ENCODE results near the gene TLE3. TPM values are rescaled to one million over a fixed set of nuclear protein-coding genes. Genes with fewer than 3 reads are reported as not detected.
A peak's percentile ranks its signal among the peaks of the same experiment; 100 is the strongest.

Gene TLE3
- total and polyA plus RNA-seq, 2 of the 13 experiments (the other 11 are each of a cell fraction or from before 2014, with no cell fraction given): 11.9 to 13.8 TPM

- TF ChIP-seq DMTF1 (CRISPR knock-in tag; IDR thresholded peaks at IDR 0.05) (no peak), HNF4A (CRISPR knock-in tag; IDR thresholded peaks at IDR 0.05) (peak; percentile 85)
- TF ChIP-seq, protein P1, sequence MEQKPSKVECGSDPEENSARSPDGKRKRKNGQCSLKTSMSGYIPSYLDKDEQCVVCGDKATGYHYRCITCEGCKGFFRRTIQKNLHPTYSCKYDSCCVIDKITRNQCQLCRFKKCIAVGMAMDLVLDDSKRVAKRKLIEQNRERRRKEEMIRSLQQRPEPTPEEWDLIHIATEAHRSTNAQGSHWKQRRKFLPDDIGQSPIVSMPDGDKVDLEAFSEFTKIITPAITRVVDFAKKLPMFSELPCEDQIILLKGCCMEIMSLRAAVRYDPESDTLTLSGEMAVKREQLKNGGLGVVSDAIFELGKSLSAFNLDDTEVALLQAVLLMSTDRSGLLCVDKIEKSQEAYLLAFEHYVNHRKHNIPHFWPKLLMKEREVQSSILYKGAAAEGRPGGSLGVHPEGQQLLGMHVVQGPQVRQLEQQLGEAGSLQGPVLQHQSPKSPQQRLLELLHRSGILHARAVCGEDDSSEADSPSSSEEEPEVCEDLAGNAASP (CRISPR knock-in tag; IDR thresholded peaks at IDR 0.05; ENCODE audit: borderline replicate concordance): peak; percentile 80; the same call in 1 of the 2 replicates
Measured at GRCh38 chr15:70127288-70127746, 29.6 kb upstream of the TLE3 start (continued).

DNA sequence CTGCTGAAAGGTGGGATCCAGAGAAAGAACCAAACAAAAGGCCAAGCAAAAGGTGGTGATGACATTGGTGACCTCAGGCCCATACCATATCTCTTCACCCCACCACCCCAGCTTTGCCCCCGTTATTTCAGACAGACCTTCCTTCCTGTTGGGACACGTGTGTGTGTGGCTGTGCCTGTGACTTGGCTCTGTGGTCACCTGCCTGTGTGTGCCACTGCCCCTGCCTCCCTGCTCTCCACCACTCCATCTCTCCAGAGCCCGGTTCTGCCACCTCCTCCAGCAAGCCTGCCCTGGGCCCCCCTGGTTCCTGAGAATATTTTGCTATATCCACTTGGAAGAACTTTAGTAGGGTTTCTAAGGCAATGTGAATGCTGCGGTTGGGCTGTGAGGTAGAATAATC, 28.6 kb upstream of the TLE3 start:
- Histone ChIP-seq H3K36me3 (replicated peaks in 1 of 2; ENCODE audit: control insufficient read depth in 1 of 2, insufficient read depth in 2 of 2, low read length in 2 of 2) (no peaks in the 10 kb centered on the region), H2AFZ (ENCODE audit: low read length) (no peak overlapping the region), H3K27ac (ENCODE audit: extremely low read length, insufficient read depth, low read length) (no peak overlapping the region), H3K9me3 (ENCODE audit: low read length) (no peaks in the 10 kb centered on the region), H3K4me3 (replicated peaks in 1 of 3; ENCODE audit: insufficient read depth in 1 of 3, low read depth in 2 of 3, low read length in 3 of 3) (no peak overlapping the region), H3K4me1 (ENCODE audit: insufficient read depth, low read length) (peaks cover 50% of the 10 kb centered on the region), H3K27me3 (ENCODE audit: control insufficient read depth in 1 of 2, insufficient read depth in 2 of 2, low read length in 2 of 2) (peaks cover 2 to 72% of the 10 kb centered on the region in 2 experiments; a peak in 4 of 5 replicates), H3K79me2 (ENCODE audit: insufficient read depth, low read length) (no peaks in the 10 kb centered on the region), H3K9ac (ENCODE audit: insufficient read depth, low read depth, low read length) (no peak overlapping the region), H3K4me2 (ENCODE audit: low read depth, low read length) (no peak overlapping the region), H4K20me1 (ENCODE audit: insufficient read depth, low read length) (peaks cover 3% of the 10 kb centered on the region; the same call in 1 of the 2 replicates)
- FAIRE-seq: no peak
- POLR2A ChIA-PET: no interaction called here
- no peak for ATAC-seq
- 35% methylated on average over 4 of the region's 4 CpGs for WGBS (ENCODE audit: low lambda C conversion rate)
- in situ Hi-C loops (cut with HindIII; ENCODE audit: extremely low pct_ligation_motif_present, low pct_unique_long_range_greater_than_20kb) (loop anchor here (25.0 kb wide), 1 partner anchor 539 kb away; no protein-coding TSS in a partner anchor), intact Hi-C loops (cut with micrococcal nuclease; ENCODE audit: unreplicated experiment) (loop anchor here (10.0 kb wide), 1 partner anchor 68 kb away; no protein-coding TSS in a partner anchor)
- BruUV-seq (replicated peaks): no TSS peak
- TF ChIP-seq ZNF768 (CRISPR knock-in tag; IDR thresholded peaks at IDR 0.05): no peak
- no peak for DNase-seq (ENCODE audit: low spot score)
- CTCF ChIA-PET (ENCODE audit: low intra/inter-chr PET ratio, low total read pairs): no interaction called here
